WTC11 (cell line): ENCODE results near the gene LRRC8D. TPM values are rescaled to one million over a fixed set of nuclear protein-coding genes. Genes with fewer than 3 reads are reported as not detected.

Experiments
- ATAC-seq: fragments of 200-7000 bp; cut with Tn5 transposase; 2 replicates; pipeline ENCODE4 v1.10.0; 2021; ENCODE audit warnings: mild to moderate bottlenecking, moderate library complexity
- CTCF ChIA-PET: fragments of 300-600 bp; sonication (Branson Sonifier 250); formaldehyde crosslinking; loops from one replicate; lab custom pipeline; 2021; ENCODE audit warnings: antibody characterized with exemption; lab: Charles Lee
- POLR2A ChIA-PET: fragments of 350-600 bp; sonication (Branson Sonifier 250); formaldehyde crosslinking; loops from one replicate; lab custom pipeline; 2021; ENCODE audit warnings: antibody characterized with exemption; lab: Charles Lee
- DNase-seq: peaks from one replicate; pipeline ENCODE4 v3.0.0; 2021; ENCODE audit warnings: low spot score
- H3K27ac Mint-ChIP-seq: 2 replicates; pipeline ENCODE4 v1.8.0; 2021; ENCODE audit warnings: mixed read lengths
- H3K27me3 Mint-ChIP-seq: 2 replicates; pipeline ENCODE4 v1.8.0; 2021; ENCODE audit warnings: low read depth, mild to moderate bottlenecking, moderate library complexity, mixed read lengths
- H3K36me3 Mint-ChIP-seq: 2 replicates; pipeline ENCODE4 v1.8.0; 2021; ENCODE audit warnings: mixed read lengths
- H3K4me1 Mint-ChIP-seq: 2 replicates; pipeline ENCODE4 v1.8.0; 2022; ENCODE audit warnings: mixed read lengths
- H3K4me3 Mint-ChIP-seq: 2 replicates; pipeline ENCODE4 v1.8.0; 2021; ENCODE audit warnings: mild to moderate bottlenecking, moderate library complexity, mixed read lengths
- H3K9me3 Mint-ChIP-seq: 2 replicates; pipeline ENCODE4 v1.8.0; 2021; ENCODE audit warnings: mixed read lengths
- AR ChIP-seq: fragments of 250-450 bp; sonication (Bioruptor Pico); IDR thresholded peaks from 2 replicates; pipeline ENCODE4 v1.9.0; 2021; ENCODE audit warnings: mild to moderate bottlenecking
- CREM ChIP-seq: sonication (generic); formaldehyde crosslinking; IDR thresholded peaks from 2 replicates; pipeline ENCODE4 v1.8.1; 2022; ENCODE audit warnings: mild to moderate bottlenecking, missing genetic modification reagents, moderate library complexity
- ESRRA ChIP-seq: sonication (generic); formaldehyde crosslinking; IDR thresholded peaks from 2 replicates; pipeline ENCODE4 v1.8.1; 2022; ENCODE audit warnings: mild to moderate bottlenecking, missing genetic modification reagents, borderline replicate concordance
- FOXJ3 ChIP-seq: sonication (generic); formaldehyde crosslinking; IDR thresholded peaks from 2 replicates; pipeline ENCODE4 v1.9.0; 2021; ENCODE audit warnings: missing genetic modification reagents, mild to moderate bottlenecking, borderline replicate concordance
- FOXK1 ChIP-seq: sonication (generic); formaldehyde crosslinking; IDR thresholded peaks from 2 replicates; pipeline ENCODE4 v1.8.0; 2022; ENCODE audit warnings: mild to moderate bottlenecking, moderate library complexity, missing genetic modification reagents
- MYBL2 ChIP-seq: sonication (generic); formaldehyde crosslinking; IDR thresholded peaks from 2 replicates; pipeline ENCODE4 v1.8.1; 2023; ENCODE audit warnings: mild to moderate bottlenecking, moderate library complexity, missing genetic modification reagents
- PRDM15 ChIP-seq: sonication (generic); formaldehyde crosslinking; IDR thresholded peaks from 2 replicates; pipeline ENCODE4 v1.8.0; 2022; ENCODE audit warnings: missing genetic modification reagents
- TEAD1 ChIP-seq: sonication (generic); formaldehyde crosslinking; IDR thresholded peaks from 2 replicates; pipeline ENCODE4 v1.8.0; 2022; ENCODE audit warnings: mild to moderate bottlenecking, missing genetic modification reagents
- ZBTB43 ChIP-seq: sonication (generic); formaldehyde crosslinking; IDR thresholded peaks from 2 replicates; pipeline ENCODE4 v1.8.1; 2023; ENCODE audit warnings: mild to moderate bottlenecking, missing genetic modification reagents
- ZNF219 ChIP-seq: sonication (generic); formaldehyde crosslinking; IDR thresholded peaks from 2 replicates; pipeline ENCODE4 v1.8.0; 2023; ENCODE audit warnings: missing genetic modification reagents, mild to moderate bottlenecking, borderline replicate concordance
- total RNA-seq: library from RNA; stranded (reverse); gene quantifications from 3 replicates; pipeline ENCODE4 v1.2.3, GENCODE V29; 2021
- TF ChIP-seq, protein P1 (sequence below): sonication (generic); formaldehyde crosslinking; IDR thresholded peaks from 2 replicates; pipeline ENCODE4 v1.8.0; 2022; ENCODE audit warnings: mild to moderate bottlenecking, missing genetic modification reagents

LRRC8D gene
- total RNA-seq, 1 experiment from 2014 or later: 42.6 TPM

GRCh38 chr1:89941110-89941766 is 120.4 kb downstream of the LRRC8D start:
- CTCF ChIA-PET: no interaction called here
- Mint-ChIP-seq H3K9me3 (no peaks in the 10 kb centered on the region), H3K27me3 (peaks cover 5% of the 10 kb centered on the region), H3K36me3 (no peaks in the 10 kb centered on the region), H3K4me3 (no peak overlapping the region), H3K27ac (no peak overlapping the region), H3K4me1 (peaks cover 42% of the 10 kb centered on the region)
- TF ChIP-seq, protein P1, sequence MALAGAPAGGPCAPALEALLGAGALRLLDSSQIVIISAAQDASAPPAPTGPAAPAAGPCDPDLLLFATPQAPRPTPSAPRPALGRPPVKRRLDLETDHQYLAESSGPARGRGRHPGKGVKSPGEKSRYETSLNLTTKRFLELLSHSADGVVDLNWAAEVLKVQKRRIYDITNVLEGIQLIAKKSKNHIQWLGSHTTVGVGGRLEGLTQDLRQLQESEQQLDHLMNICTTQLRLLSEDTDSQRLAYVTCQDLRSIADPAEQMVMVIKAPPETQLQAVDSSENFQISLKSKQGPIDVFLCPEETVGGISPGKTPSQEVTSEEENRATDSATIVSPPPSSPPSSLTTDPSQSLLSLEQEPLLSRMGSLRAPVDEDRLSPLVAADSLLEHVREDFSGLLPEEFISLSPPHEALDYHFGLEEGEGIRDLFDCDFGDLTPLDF (CRISPR knock-in tag): no peak
- TF ChIP-seq ZNF219: no peak
- no peak for TF ChIP-seq ESRRA (CRISPR knock-in tag)
- no peak for TF ChIP-seq CREM (CRISPR knock-in tag)
- TF ChIP-seq PRDM15 (CRISPR knock-in tag): 0 out of 2 replicates have a peak, but pooled peaks have one; percentile 11
- no peak for TF ChIP-seq TEAD1 (CRISPR knock-in tag)
- POLR2A ChIA-PET: no interaction called here
- DNase-seq: no peak
- ATAC-seq: no peak

- POLR2A ChIA-PET: no interaction called here
Observed at GRCh38 chr1:89942014-89942413, 121.2 kb downstream of the LRRC8D start.

More at GRCh38 chr1:89942014-89942413, 121.2 kb downstream of the LRRC8D start:
- Mint-ChIP-seq H3K4me3 (no peak overlapping the region), H3K4me1 (peaks cover 44% of the 10 kb centered on the region), H3K27ac (no peak overlapping the region), H3K36me3 (no peaks in the 10 kb centered on the region), H3K9me3 (no peaks in the 10 kb centered on the region), H3K27me3 (peaks cover 5% of the 10 kb centered on the region)
- no peak for DNase-seq
- CTCF ChIA-PET: no interaction called here
- no peak for ATAC-seq
- TF ChIP-seq FOXJ3 (CRISPR knock-in tag): no peak
- TF ChIP-seq FOXK1 (CRISPR knock-in tag): no peak
- no peak for TF ChIP-seq ZBTB43
- no peak for TF ChIP-seq AR
- TF ChIP-seq MYBL2 (CRISPR knock-in tag): no peak
